K562 (cell line): ENCODE data around the gene BRAF. TPM values are rescaled to one million over a fixed set of nuclear protein-coding genes. Genes with fewer than 3 reads are reported as not detected.

ENCODE experiments used
- CBX3 ChIP-seq, 2 experiments: IDR thresholded peaks; 1 replicate in 1 of 2; 2 replicates in 1 of 2; pipeline ENCODE4 v1.6.1; 2012; ENCODE audit warnings: inconsistent platforms in 2 of 2, low read length in 2 of 2, borderline replicate concordance in 1 of 2, control low read depth in 1 of 2
- CBX8 ChIP-seq: fragments of 200-600 bp; sonication (generic); IDR thresholded peaks from 2 replicates; pipeline ENCODE4 v1.6.1; 2012; ENCODE audit warnings: borderline replicate concordance, mixed run types, low read depth, mild to moderate bottlenecking, moderate library complexity, mixed read lengths, low read length, control low read depth, inconsistent platforms; ENCODE audit not compliant: poor library complexity, severe bottlenecking; ENCODE audit errors: extremely low read depth
- ELF1 ChIP-seq: fragments of 200-800 bp; sonication (Bioruptor generic); IDR thresholded peaks from 2 replicates; pipeline ENCODE4 v1.6.1; 2016; ENCODE audit warnings: missing genetic modification characterization, missing compliant biosample characterization
- FOXJ3 ChIP-seq: sonication (generic); formaldehyde crosslinking; IDR thresholded peaks from 2 replicates; pipeline ENCODE4 v1.4.0; 2020; ENCODE audit warnings: mild to moderate bottlenecking, missing genetic modification reagents
- HDAC2 ChIP-seq: fragments of 450-650 bp; IDR thresholded peaks from 2 replicates; pipeline ENCODE4 v1.6.1; 2016; ENCODE audit warnings: mild to moderate bottlenecking
- HDAC6 ChIP-seq: IDR thresholded peaks from 2 replicates; pipeline ENCODE4 v1.6.1; 2012; ENCODE audit warnings: low read depth, mild to moderate bottlenecking, control low read depth, inconsistent platforms, low read length, moderate library complexity
- HIVEP1 ChIP-seq: fragments of 250-450 bp; sonication (Bioruptor Pico); IDR thresholded peaks from 2 replicates; pipeline ENCODE4 v1.4.0; 2020; ENCODE audit warnings: mild to moderate bottlenecking
- KAT7 ChIP-seq: sonication (generic); formaldehyde crosslinking; IDR thresholded peaks from 2 replicates; pipeline ENCODE4 v1.8.0; 2022; ENCODE audit warnings: missing genetic modification reagents, mild to moderate bottlenecking, borderline replicate concordance
- MEF2D ChIP-seq: conservative IDR thresholded peaks from 2 replicates; pipeline ENCODE4 v1.6.1; 2016; ENCODE audit warnings: low read depth, missing genetic modification characterization, missing compliant biosample characterization
- NKRF ChIP-seq: fragments of 450-650 bp; IDR thresholded peaks from 2 replicates; pipeline ENCODE4 v1.6.1; 2016; ENCODE audit warnings: borderline replicate concordance
- RNF219 ChIP-seq: fragments of 250-450 bp; sonication (Bioruptor Pico); IDR thresholded peaks from 2 replicates; pipeline ENCODE4 v1.5.0; 2022; ENCODE audit warnings: mild to moderate bottlenecking
- TEAD1 ChIP-seq, 2 experiments: fragments of 450-650 bp in 1 of 2; sonication (generic) in 1 of 2; formaldehyde crosslinking; IDR thresholded peaks; 2 replicates each; pipeline versions ENCODE4 v1.4.0 to v1.8.0; 2020 to 2022; ENCODE audit warnings: mild to moderate bottlenecking in 2 of 2, missing genetic modification reagents in 1 of 2
- ZBTB49 ChIP-seq: sonication (generic); formaldehyde crosslinking; IDR thresholded peaks from 2 replicates; pipeline ENCODE4 v1.8.0; 2022; ENCODE audit warnings: missing genetic modification reagents, mild to moderate bottlenecking, borderline replicate concordance
- ZC3H11A ChIP-seq: IDR thresholded peaks from 2 replicates; pipeline ENCODE4 v1.6.1; 2012; ENCODE audit warnings: low read depth, low read length, improper control_type of control experiment
- ZNF143 ChIP-seq: sonication (generic); formaldehyde crosslinking; IDR thresholded peaks from 2 replicates; pipeline ENCODE4 v1.9.0; 2022; ENCODE audit warnings: mild to moderate bottlenecking, missing genetic modification reagents
- ZNF695 ChIP-seq: fragments of 450-650 bp; formaldehyde crosslinking; IDR thresholded peaks from 2 replicates; pipeline ENCODE4 v1.4.0; 2020; ENCODE audit warnings: mild to moderate bottlenecking, moderate library complexity
- polyA plus RNA-seq, 8 experiments: library from polyadenylated mRNA; depleted of rRNA in 4 of 8; stranded (reverse) in 5 of 8; unstranded in 3 of 8; fragments of >200 nt; fragmentation: Nextera tagmentation in 2 of 8; fragmentation: Illumina TruSeq in 1 of 8; extraction: Ambion mirVana in 2 of 8; extraction: Trizol in 1 of 8; gene quantifications; 2 replicates each; pipeline versions ENCODE4 v1.2.1 to v1.2.3, GENCODE V29; 2011 to 2014; ENCODE audit warnings: inconsistent platforms in 1 of 8, missing spikeins in 1 of 8
- total RNA-seq, 7 experiments: library from RNA; depleted of rRNA in 6 of 7; stranded (reverse); fragments of >200 nt in 6 of 7; fragmentation: Illumina TruSeq in 2 of 7; extraction: Trizol in 2 of 7; gene quantifications; 2 replicates each; pipeline versions ENCODE4 v1.2.1 to v1.2.3, GENCODE V29; 2011 to 2021; ENCODE audit warnings: low replicate concordance in 1 of 7
- TF ChIP-seq, protein P1 (sequence below): fragments of 250-450 bp; sonication (Bioruptor Pico); IDR thresholded peaks from 2 replicates; pipeline ENCODE4 v1.5.0; 2021
- TF ChIP-seq, protein P2 (sequence below): sonication (generic); formaldehyde crosslinking; IDR thresholded peaks from 2 replicates; pipeline ENCODE4 v1.8.0; 2022; ENCODE audit warnings: missing genetic modification reagents, mild to moderate bottlenecking, borderline replicate concordance

BRAF gene
- total and polyA plus RNA-seq, 9 of the 15 experiments (the other 6 are each of a cell fraction or from before 2014, with no cell fraction given) = 3.6 to 38.3 (median 21.9) TPM

- TF ChIP-seq HIVEP1 (CRISPR knock-in tag) (no peak), HDAC2 (peak; percentile 82; the same call in 1 of the 2 replicates), CBX3 (IDR thresholded peaks at IDR 0.05; ENCODE audit: borderline replicate concordance in 1 of 2, low read length in 2 of 2) (no peak; a peak in 1 of 3 replicates), FOXJ3 (CRISPR knock-in tag) (no peak), ZC3H11A (no peak), CBX8 (no peak), MEF2D (tag) (no peak), ZNF695 (CRISPR knock-in tag) (no peak), KAT7 (CRISPR knock-in tag) (peak; percentile 90; the same call in 1 of the 2 replicates), HDAC6 (no peak), TEAD1 (CRISPR knock-in tag; IDR thresholded peaks at IDR 0.05) (no peak; a peak in 2 of 4 replicates), ZBTB49 (CRISPR knock-in tag) (no peak), NKRF (peak; percentile 55; the same call in 1 of the 2 replicates), RNF219 (CRISPR knock-in tag) (no peak), ELF1 (no peak), ZNF143 (no peak)
- TF ChIP-seq, protein P1, sequence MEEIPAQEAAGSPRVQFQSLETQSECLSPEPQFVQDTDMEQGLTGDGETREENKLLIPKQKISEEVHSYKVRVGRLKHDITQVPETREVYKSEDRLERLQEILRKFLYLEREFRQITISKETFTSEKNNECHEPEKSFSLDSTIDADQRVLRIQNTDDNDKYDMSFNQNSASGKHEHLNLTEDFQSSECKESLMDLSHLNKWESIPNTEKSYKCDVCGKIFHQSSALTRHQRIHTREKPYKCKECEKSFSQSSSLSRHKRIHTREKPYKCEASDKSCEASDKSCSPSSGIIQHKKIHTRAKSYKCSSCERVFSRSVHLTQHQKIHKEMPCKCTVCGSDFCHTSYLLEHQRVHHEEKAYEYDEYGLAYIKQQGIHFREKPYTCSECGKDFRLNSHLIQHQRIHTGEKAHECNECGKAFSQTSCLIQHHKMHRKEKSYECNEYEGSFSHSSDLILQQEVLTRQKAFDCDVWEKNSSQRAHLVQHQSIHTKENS (CRISPR knock-in tag) = no peak
- TF ChIP-seq, protein P2, sequence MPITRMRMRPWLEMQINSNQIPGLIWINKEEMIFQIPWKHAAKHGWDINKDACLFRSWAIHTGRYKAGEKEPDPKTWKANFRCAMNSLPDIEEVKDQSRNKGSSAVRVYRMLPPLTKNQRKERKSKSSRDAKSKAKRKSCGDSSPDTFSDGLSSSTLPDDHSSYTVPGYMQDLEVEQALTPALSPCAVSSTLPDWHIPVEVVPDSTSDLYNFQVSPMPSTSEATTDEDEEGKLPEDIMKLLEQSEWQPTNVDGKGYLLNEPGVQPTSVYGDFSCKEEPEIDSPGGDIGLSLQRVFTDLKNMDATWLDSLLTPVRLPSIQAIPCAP (CRISPR knock-in tag) = no peak
Observed at GRCh38 chr7:140924019-140924820, 509 bp downstream of the BRAF start (continued).
